Lower leg skin (tissue), 4 donors: Measurements from ENCODE around the gene KRT72. TPM values are rescaled to one million over a fixed set of nuclear protein-coding genes. Genes with fewer than 3 reads are reported as not detected.

Experiments
- DNase-seq, 2 donors: peaks; one replicate each; pipeline ENCODE4 v3.0.0-alpha.2; 2019; ENCODE audit warnings: low spot score in 2 of 2
- H3K4me3 ChIP-seq: fragments of 200-600 bp; sonication (generic); 2 replicates; pipeline ENCODE4 v1.5.1; 2017; ENCODE audit warnings: mild to moderate bottlenecking, low read depth; ENCODE audit not compliant: poor library complexity, severe bottlenecking
- POLR2A ChIP-seq, 2 donors: fragments of 450-650 bp; IDR thresholded peaks; one replicate each; pipeline ENCODE4 v1.6.1; 2016 to 2017; ENCODE audit warnings: antibody characterized with exemption in 2 of 2, mild to moderate bottlenecking in 1 of 2, moderate library complexity in 1 of 2
- WGBS, 2 donors: methylation state at CpG; one replicate each; pipeline ENCODE4 v1.1.5; 2018; 5-methylcytosine and 5-hydroxymethylcytosine counted together
- intact Hi-C: fragments of 100-400 bp; cut with DNase I; formaldehyde crosslinking; loops from one replicate; pipeline ENCODE4 v1.15.0; 2023; ENCODE audit warnings: low total_unique reads
- total RNA-seq, 4 donors: library from RNA; depleted of rRNA; stranded (reverse); fragments of >200 nt; gene quantifications; one replicate each; pipeline ENCODE4 v1.1.0, GENCODE V29; 2016
- TF ChIP-seq, protein P1 (sequence below), 3 donors: fragments of 450-650 bp; IDR thresholded peaks; one replicate each; pipeline ENCODE4 v1.5.1; 2016; ENCODE audit warnings: antibody characterized with exemption in 3 of 3, mild to moderate bottlenecking in 3 of 3, moderate library complexity in 2 of 3

Gene KRT72
- total RNA-seq, 4 donors from 2014 or later = 0.42 to 14.0 (median 7.1) TPM

DNA sequence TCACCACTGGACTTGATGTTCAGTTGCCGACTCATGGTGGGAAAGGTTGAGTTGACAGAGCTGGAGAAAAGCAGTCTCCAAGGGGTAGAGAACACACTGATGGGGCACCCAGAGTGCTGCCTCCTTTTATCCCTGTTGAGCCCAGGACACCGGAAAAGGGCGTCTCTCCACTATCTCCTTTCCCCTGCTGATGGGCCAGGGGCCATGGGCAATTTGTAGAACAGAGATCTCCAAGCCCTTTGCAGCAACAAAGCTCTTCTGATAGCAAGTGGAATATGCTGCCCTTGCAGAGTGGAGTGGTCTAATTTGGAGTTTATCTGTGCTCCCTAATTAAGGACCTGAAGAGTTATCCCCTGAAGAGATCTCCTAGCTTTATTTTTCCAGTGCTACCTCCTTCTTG, 27.5 kb downstream of the KRT72 start, which contains the start of gene KRT74:
Gene KRT74 (minus strand): TSS at position 101 of the 400 bp plus-strand sequence. CDS start 66 bp downstream, at position 35.
- 90 to 93% methylated on average over 3 of the region's 3 CpGs for WGBS, 2 donors
- no peak for DNase-seq
- intact Hi-C loops = no loop called here
- TF ChIP-seq, protein P1, sequence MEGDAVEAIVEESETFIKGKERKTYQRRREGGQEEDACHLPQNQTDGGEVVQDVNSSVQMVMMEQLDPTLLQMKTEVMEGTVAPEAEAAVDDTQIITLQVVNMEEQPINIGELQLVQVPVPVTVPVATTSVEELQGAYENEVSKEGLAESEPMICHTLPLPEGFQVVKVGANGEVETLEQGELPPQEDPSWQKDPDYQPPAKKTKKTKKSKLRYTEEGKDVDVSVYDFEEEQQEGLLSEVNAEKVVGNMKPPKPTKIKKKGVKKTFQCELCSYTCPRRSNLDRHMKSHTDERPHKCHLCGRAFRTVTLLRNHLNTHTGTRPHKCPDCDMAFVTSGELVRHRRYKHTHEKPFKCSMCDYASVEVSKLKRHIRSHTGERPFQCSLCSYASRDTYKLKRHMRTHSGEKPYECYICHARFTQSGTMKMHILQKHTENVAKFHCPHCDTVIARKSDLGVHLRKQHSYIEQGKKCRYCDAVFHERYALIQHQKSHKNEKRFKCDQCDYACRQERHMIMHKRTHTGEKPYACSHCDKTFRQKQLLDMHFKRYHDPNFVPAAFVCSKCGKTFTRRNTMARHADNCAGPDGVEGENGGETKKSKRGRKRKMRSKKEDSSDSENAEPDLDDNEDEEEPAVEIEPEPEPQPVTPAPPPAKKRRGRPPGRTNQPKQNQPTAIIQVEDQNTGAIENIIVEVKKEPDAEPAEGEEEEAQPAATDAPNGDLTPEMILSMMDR (IDR thresholded peaks at IDR 0.05) = no peak
- no peak for TF ChIP-seq POLR2A (IDR thresholded peaks at IDR 0.05)
- no peak within 1 kb of the TSS for H3K4me3 ChIP-seq

DNA sequence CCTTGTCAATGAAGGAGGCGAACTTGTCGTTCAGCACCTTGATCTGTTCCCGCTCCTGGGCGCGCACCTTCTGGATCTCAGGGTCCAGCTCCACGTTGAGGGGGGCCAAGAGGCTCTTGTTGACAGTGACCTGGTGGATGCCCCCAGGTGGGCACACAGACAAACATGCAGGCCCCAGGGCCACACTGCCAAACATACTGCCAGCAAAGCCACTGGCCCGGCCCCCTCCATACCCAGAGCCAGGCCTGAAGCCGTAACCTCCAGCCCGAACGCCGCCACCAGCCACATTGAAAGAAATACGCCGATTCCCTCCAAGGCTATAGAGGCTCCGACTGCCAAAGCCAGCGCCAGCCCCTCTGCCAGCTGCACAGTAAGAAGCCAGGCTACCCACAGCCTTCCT, 28.0 kb downstream of the KRT72 start:
- no peak overlapping the region for H3K4me3 ChIP-seq
- TF ChIP-seq, protein P1 (IDR thresholded peaks at IDR 0.05) = no peak
- TF ChIP-seq POLR2A (IDR thresholded peaks at IDR 0.05) = no peak
- DNase-seq = no peak
- intact Hi-C loops = no loop called here
- WGBS, 2 donors = 90 to 95% methylated on average over 15 of the region's 15 CpGs

GRCh38 chr12:52570511-52570910, 30.8 kb downstream of the KRT72 start:
- DNase-seq = no peak
- 96 to 98% methylated on average over 8 to 10 of the region's 10 CpGs for WGBS, 2 donors
- intact Hi-C loops = no loop called here

DNA sequence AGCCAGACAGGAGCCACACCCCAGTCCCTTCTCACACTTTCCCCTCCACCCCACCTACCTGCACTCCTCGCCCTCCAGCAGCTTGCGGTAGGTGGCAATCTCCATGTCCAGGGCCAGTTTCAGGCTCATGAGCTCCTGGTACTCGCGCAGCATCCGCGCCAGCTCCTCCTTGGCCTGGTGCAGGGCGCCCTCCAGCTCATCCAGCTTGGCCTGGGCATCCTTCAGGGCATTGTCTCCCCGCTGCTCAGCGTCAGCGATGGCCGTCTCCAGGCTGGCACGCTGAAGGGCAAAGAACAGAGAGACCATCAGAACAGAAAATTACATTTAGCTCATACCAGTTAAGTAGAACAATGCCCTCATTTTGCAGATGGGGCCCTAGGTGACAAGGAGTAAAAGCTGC, 33.2 kb downstream of the KRT72 start:
- no peak overlapping the region for H3K4me3 ChIP-seq
- TF ChIP-seq POLR2A (IDR thresholded peaks at IDR 0.05) = no peak
- TF ChIP-seq, protein P1 (IDR thresholded peaks at IDR 0.05) = no peak
- WGBS, 2 donors = 87 to 96% methylated on average over 12 of the region's 12 CpGs
- intact Hi-C loops = no loop called here
- DNase-seq = no peak

More at GRCh38 chr12:52570511-52570910, 30.8 kb downstream of the KRT72 start:
- no peak overlapping the region for H3K4me3 ChIP-seq
- no peak for TF ChIP-seq POLR2A (IDR thresholded peaks at IDR 0.05)
- TF ChIP-seq, protein P1 (IDR thresholded peaks at IDR 0.05) = no peak

GRCh38 chr12:52566847-52567291, 34.4 kb downstream of the KRT72 start:
- no peak overlapping the region for H3K4me3 ChIP-seq
- intact Hi-C loops = no loop called here
- TF ChIP-seq, protein P1 (IDR thresholded peaks at IDR 0.05) = no peak
- TF ChIP-seq POLR2A (IDR thresholded peaks at IDR 0.05) = no peak
- WGBS, 2 donors = 81 to 86% methylated on average over 7 to 8 of the region's 8 CpGs
- DNase-seq = no peak

- no peak for DNase-seq
- 73 to 78% methylated on average over 1 of the region's 1 CpG for WGBS, 2 donors
- intact Hi-C loops = no loop called here
- H3K4me3 ChIP-seq = no peak overlapping the region
- TF ChIP-seq POLR2A (IDR thresholded peaks at IDR 0.05) = no peak
- TF ChIP-seq, protein P1 (IDR thresholded peaks at IDR 0.05) = no peak
Observed at GRCh38 chr12:52564582-52564981, 36.7 kb downstream of the KRT72 start.
